ENCODE measurements around the gene DNM2. TPM values are rescaled to one million over a fixed set of nuclear protein-coding genes. Genes with fewer than 3 reads are reported as not detected.
"Not testable (repeated sequence)": the region's sequence is repeated elsewhere in the genome, so short reads cannot be mapped to it uniquely, and the experiment has no call there.

Gene DNM2
- total and polyA plus RNA-seq, 10 of the 15 experiments (the other 5 are each of a cell fraction or from before 2014, with no cell fraction given), result 1.2 to 146 (median 68.9) TPM

DNA sequence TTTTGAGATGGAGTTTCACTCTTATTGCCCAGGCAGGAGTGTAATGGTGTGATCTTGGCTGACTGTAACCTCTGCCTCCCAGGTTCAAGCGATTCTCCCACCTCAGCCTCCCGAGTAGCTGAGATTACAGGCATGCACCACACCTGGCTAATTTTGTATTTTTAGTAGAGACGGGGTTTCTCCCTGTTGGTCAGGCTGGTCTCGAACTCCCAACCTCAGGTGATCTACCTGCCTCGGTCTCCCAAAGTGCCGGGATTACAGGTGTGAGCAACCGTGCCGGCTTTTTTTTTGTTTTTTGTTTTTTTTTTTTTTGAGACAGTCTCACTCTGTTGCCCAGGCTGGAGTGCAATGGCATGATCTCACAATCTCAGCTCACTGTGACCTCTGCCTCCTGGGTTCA lies 28.6 kb downstream of the DNM2 start:
- POLR2A ChIA-PET; CTCF ChIA-PET; H3K27me3 ChIP-seq (replicated peaks in 1 of 2; ENCODE audit: control insufficient read depth in 2 of 2, insufficient read depth in 2 of 2, low read length in 1 of 2); H3K4me1 ChIP-seq (ENCODE audit: control insufficient read depth, insufficient read depth, low read length); FAIRE-seq; H2AFZ ChIP-seq (ENCODE audit: control insufficient read depth, low read depth, low read length); in situ Hi-C loops (cut with MboI); H3K4me2 ChIP-seq (ENCODE audit: control insufficient read depth, insufficient read depth); intact Hi-C loops (cut with micrococcal nuclease; ENCODE audit: unreplicated experiment); H3K36me3 ChIP-seq (ENCODE audit: control insufficient read depth in 2 of 2, insufficient read depth in 2 of 2, low read length in 1 of 2); DNase-seq (ENCODE audit: low read depth, low spot score); SMC1A ChIA-PET (ENCODE audit: uncharacterized antibody, unreplicated experiment); H3K9ac ChIP-seq (ENCODE audit: control insufficient read depth, insufficient read depth, low read length); RAD21 ChIA-PET (ENCODE audit: unreplicated experiment); H3K27ac ChIP-seq (ENCODE audit: control insufficient read depth, insufficient read depth); H3K9me3 ChIP-seq (replicated peaks; ENCODE audit: control insufficient read depth, insufficient read depth, low read length); H4K20me1 ChIP-seq (ENCODE audit: control insufficient read depth, insufficient read depth); ATAC-seq; H3K4me3 ChIP-seq; BruUV-seq (replicated peaks): not testable (repeated sequence)
- peaks cover 60% of the 10 kb centered on the region for H3K79me2 ChIP-seq (ENCODE audit: control insufficient read depth, insufficient read depth, low read length)
- WGBS (ENCODE audit: insufficient coverage, insufficient replicate concordance, low lambda C conversion rate, missing lambda C conversion rate), result 96% methylated on average over 8 of the region's 8 CpGs

DNA sequence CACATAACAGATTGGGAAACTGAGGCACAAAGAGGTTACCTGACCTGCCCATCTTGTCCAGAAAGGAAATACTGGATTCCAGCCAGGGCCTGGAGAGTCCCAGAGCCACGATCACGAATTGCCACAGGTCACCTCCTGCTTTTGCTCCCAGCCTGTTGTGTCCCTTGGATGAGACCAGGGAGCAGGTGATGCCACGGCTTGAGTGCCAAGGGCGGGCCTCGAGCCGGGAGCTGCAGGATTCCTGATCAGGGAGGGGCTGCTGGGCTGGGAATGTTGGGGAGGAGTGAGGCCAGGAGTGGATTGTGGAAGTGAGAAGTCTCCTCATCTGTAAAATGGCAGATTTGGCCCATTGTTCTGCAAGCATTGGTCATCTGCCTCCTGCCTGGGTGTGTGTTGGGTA lies 29.4 kb downstream of the DNM2 start:
- Histone ChIP-seq H3K4me1 (ENCODE audit: control insufficient read depth, insufficient read depth, low read length) (no peaks in the 10 kb centered on the region), H3K4me2 (ENCODE audit: control insufficient read depth, insufficient read depth) (no peak overlapping the region), H3K9ac (ENCODE audit: control insufficient read depth, insufficient read depth, low read length) (no peak overlapping the region), H3K27ac (ENCODE audit: control insufficient read depth, insufficient read depth) (no peak overlapping the region), H3K9me3 (replicated peaks; ENCODE audit: control insufficient read depth, insufficient read depth, low read length) (no peaks in the 10 kb centered on the region), H3K4me3 (no peak overlapping the region), H3K79me2 (ENCODE audit: control insufficient read depth, insufficient read depth, low read length) (peaks cover 53% of the 10 kb centered on the region), H2AFZ (ENCODE audit: control insufficient read depth, low read depth, low read length) (no peak overlapping the region), H4K20me1 (ENCODE audit: control insufficient read depth, insufficient read depth) (peaks cover 5% of the 10 kb centered on the region), H3K36me3 (ENCODE audit: control insufficient read depth in 2 of 2, insufficient read depth in 2 of 2, low read length in 1 of 2) (peaks cover 3 to 5% of the 10 kb centered on the region in 2 experiments; a peak in 2 of 4 replicates), H3K27me3 (replicated peaks in 1 of 2; ENCODE audit: control insufficient read depth in 2 of 2, insufficient read depth in 2 of 2, low read length in 1 of 2) (no peaks in the 10 kb centered on the region)
- TF ChIP-seq, protein P1, sequence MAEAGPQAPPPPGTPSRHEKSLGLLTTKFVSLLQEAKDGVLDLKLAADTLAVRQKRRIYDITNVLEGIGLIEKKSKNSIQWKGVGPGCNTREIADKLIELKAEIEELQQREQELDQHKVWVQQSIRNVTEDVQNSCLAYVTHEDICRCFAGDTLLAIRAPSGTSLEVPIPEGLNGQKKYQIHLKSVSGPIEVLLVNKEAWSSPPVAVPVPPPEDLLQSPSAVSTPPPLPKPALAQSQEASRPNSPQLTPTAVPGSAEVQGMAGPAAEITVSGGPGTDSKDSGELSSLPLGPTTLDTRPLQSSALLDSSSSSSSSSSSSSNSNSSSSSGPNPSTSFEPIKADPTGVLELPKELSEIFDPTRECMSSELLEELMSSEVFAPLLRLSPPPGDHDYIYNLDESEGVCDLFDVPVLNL (IDR thresholded peaks at IDR 0.05; ENCODE audit: low read depth, low read length), result no peak
- TF ChIP-seq CBX5 (IDR thresholded peaks at IDR 0.05; ENCODE audit: low read depth) (no peak), TCF7 (IDR thresholded peaks at IDR 0.05; ENCODE audit: borderline replicate concordance) (no peak), DPF2 (IDR thresholded peaks at IDR 0.05) (no peak), MYB (IDR thresholded peaks at IDR 0.05; ENCODE audit: borderline replicate concordance, low read depth, low read length) (no peak), GABPA (IDR thresholded peaks at IDR 0.05; ENCODE audit: low read depth) (no peak), IKZF2 (IDR thresholded peaks at IDR 0.05) (no peak), BRCA1 (IDR thresholded peaks at IDR 0.05; ENCODE audit: low read depth, low read length) (no peak), JUNB (IDR thresholded peaks at IDR 0.05) (no peak), HDAC2 (IDR thresholded peaks at IDR 0.05) (no peak)
- TF ChIP-seq, protein P2, sequence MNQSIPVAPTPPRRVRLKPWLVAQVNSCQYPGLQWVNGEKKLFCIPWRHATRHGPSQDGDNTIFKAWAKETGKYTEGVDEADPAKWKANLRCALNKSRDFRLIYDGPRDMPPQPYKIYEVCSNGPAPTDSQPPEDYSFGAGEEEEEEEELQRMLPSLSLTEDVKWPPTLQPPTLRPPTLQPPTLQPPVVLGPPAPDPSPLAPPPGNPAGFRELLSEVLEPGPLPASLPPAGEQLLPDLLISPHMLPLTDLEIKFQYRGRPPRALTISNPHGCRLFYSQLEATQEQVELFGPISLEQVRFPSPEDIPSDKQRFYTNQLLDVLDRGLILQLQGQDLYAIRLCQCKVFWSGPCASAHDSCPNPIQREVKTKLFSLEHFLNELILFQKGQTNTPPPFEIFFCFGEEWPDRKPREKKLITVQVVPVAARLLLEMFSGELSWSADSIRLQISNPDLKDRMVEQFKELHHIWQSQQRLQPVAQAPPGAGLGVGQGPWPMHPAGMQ (IDR thresholded peaks at IDR 0.05; ENCODE audit: borderline replicate concordance), result no peak
- BruUV-seq (replicated peaks), result no TSS peak
- ChIA-PET SMC1A (ENCODE audit: uncharacterized antibody, unreplicated experiment) (no interaction called here), POLR2A (no interaction called here), CTCF (no interaction called here), RAD21 (ENCODE audit: unreplicated experiment) (no interaction called here)
- ATAC-seq (no peak), DNase-seq (ENCODE audit: low read depth, low spot score) (no peak), FAIRE-seq (no peak)
- intact Hi-C loops (cut with micrococcal nuclease; ENCODE audit: unreplicated experiment), result no loop called here
- 89% methylated on average over 6 of the region's 6 CpGs for WGBS (ENCODE audit: insufficient coverage, insufficient replicate concordance, low lambda C conversion rate, missing lambda C conversion rate)
- in situ Hi-C loops (cut with MboI), result no loop called here
